HCT116 (cell line): ENCODE results near the gene TRPV5.

ENCODE experiments used
- ATF3 ChIP-seq: IDR thresholded peaks from 2 replicates; pipeline ENCODE4 v1.6.1; 2012
- CEBPB ChIP-seq: IDR thresholded peaks from 2 replicates; pipeline ENCODE4 v1.6.1; 2012; ENCODE audit warnings: low read depth
- CTCF ChIP-seq, 3 experiments: fragments of 200-600 bp in 1 of 3; sonication (generic) in 1 of 3; IDR thresholded peaks in 2 of 3; conservative IDR thresholded peaks in 1 of 3; 2 replicates each; pipeline ENCODE4 v1.5.1; 2012 to 2017; ENCODE audit warnings: low read depth in 2 of 3, low read length in 2 of 3, antibody characterized with exemption in 1 of 3, borderline replicate concordance in 1 of 3, control low read depth in 1 of 3, mild to moderate bottlenecking in 1 of 3, mixed read lengths in 1 of 3, mixed run types in 1 of 3, moderate library complexity in 1 of 3; ENCODE audit not compliant: insufficient read depth in 1 of 3
- EZH2 ChIP-seq: fragments of 200-600 bp; sonication (generic); IDR thresholded peaks from 2 replicates; pipeline ENCODE4 v1.6.1; 2017; ENCODE audit warnings: antibody characterized with exemption, mixed run types
- EZH2phosphoT487 ChIP-seq: fragments of 200-600 bp; IDR thresholded peaks from 2 replicates; pipeline ENCODE4 v1.6.1; 2018; ENCODE audit warnings: antibody characterized with exemption, borderline replicate concordance
- FOSL1 ChIP-seq: IDR thresholded peaks from 2 replicates; pipeline ENCODE4 v1.6.1; 2012; ENCODE audit warnings: low read depth
- JUND ChIP-seq: IDR thresholded peaks from 2 replicates; pipeline ENCODE4 v1.6.1; 2012
- POLR2A ChIP-seq: IDR thresholded peaks from 2 replicates; pipeline ENCODE4 v1.7.0; 2011; ENCODE audit warnings: borderline replicate concordance; ENCODE audit not compliant: insufficient read depth, insufficient read length; ENCODE audit errors: extremely low read depth
- POLR2AphosphoS5 ChIP-seq: IDR thresholded peaks from 2 replicates; pipeline ENCODE4 v1.6.1; 2011; ENCODE audit warnings: mild to moderate bottlenecking, low read depth, low read length, moderate library complexity
- RAD21 ChIP-seq: IDR thresholded peaks from 2 replicates; pipeline ENCODE4 v1.6.1; 2012; ENCODE audit warnings: low read depth, mild to moderate bottlenecking
- SRF ChIP-seq: IDR thresholded peaks from 2 replicates; pipeline ENCODE4 v1.6.1; 2012; ENCODE audit warnings: low read depth
- ZBTB33 ChIP-seq: IDR thresholded peaks from 2 replicates; pipeline ENCODE4 v1.6.1; 2011; ENCODE audit warnings: mild to moderate bottlenecking, low read length, moderate library complexity; ENCODE audit not compliant: insufficient replicate concordance; ENCODE audit errors: extremely low read depth
- ZNF274 ChIP-seq: fragments of 200-500 bp; sonication (Bioruptor generic); IDR thresholded peaks from 2 replicates; pipeline ENCODE4 v1.6.1; 2014; ENCODE audit warnings: mild to moderate bottlenecking, low read depth, low read length, inconsistent platforms
- TF ChIP-seq, protein P1 (sequence below): IDR thresholded peaks from 2 replicates; pipeline ENCODE4 v1.6.1; 2012

- no peak for TF ChIP-seq EZH2
- TF ChIP-seq SRF, result no peak
- no peak for TF ChIP-seq CTCF (IDR thresholded peaks at IDR 0.05 in 2 of 3, conservative IDR thresholded peaks at IDR 0.05 in 1 of 3; ENCODE audit: borderline replicate concordance in 1 of 3, insufficient read depth in 1 of 3, low read depth in 2 of 3, low read length in 2 of 3)
- TF ChIP-seq POLR2A, result no peak
- no peak for TF ChIP-seq ZNF274
- no peak for TF ChIP-seq POLR2AphosphoS5
- no peak for TF ChIP-seq CEBPB
- TF ChIP-seq EZH2phosphoT487, result no peak
- TF ChIP-seq, protein P1, sequence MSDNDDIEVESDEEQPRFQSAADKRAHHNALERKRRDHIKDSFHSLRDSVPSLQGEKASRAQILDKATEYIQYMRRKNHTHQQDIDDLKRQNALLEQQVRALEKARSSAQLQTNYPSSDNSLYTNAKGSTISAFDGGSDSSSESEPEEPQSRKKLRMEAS, result no peak
- TF ChIP-seq RAD21, result no peak
- TF ChIP-seq JUND, result no peak
- no peak for TF ChIP-seq ZBTB33
- TF ChIP-seq FOSL1, result no peak
- no peak for TF ChIP-seq ATF3
These were observed 3.3 kb downstream of the TRPV5 start for GRCh38 chr7:142930126-142930730.
